HepG2 (cell line): ENCODE measurements around the gene SHF. TPM values are rescaled to one million over a fixed set of nuclear protein-coding genes. Genes with fewer than 3 reads are reported as not detected.

Source experiments
- CEBPB ChIP-seq: IDR thresholded peaks from 2 replicates; pipeline ENCODE4 v1.6.1; 2011; ENCODE audit warnings: low read depth, low read length, improper control_type of control experiment, borderline replicate concordance
- CHD2 ChIP-seq: IDR thresholded peaks from 2 replicates; pipeline ENCODE4 v1.6.1; 2011; ENCODE audit warnings: low read depth, low read length, improper control_type of control experiment
- JARID2 ChIP-seq: sonication (generic); formaldehyde crosslinking; IDR thresholded peaks from 2 replicates; pipeline ENCODE4 v1.8.1; 2023; ENCODE audit warnings: missing genetic modification reagents, inconsistent platforms; ENCODE audit not compliant: insufficient replicate concordance
- KLF11 ChIP-seq: IDR thresholded peaks from 2 replicates; pipeline ENCODE4 v1.6.1; 2016; ENCODE audit warnings: missing compliant biosample characterization
- NONO ChIP-seq, 2 experiments: fragments of 450-650 bp in 1 of 2; sonication (generic) in 1 of 2; formaldehyde crosslinking in 1 of 2; IDR thresholded peaks in 1 of 2; conservative IDR thresholded peaks in 1 of 2; 2 replicates each; pipeline versions ENCODE4 v1.6.1 to v1.8.0; 2017 to 2022; ENCODE audit warnings: mild to moderate bottlenecking in 1 of 2, missing genetic modification reagents in 1 of 2, moderate library complexity in 1 of 2
- RARG ChIP-seq: sonication (generic); formaldehyde crosslinking; IDR thresholded peaks from 2 replicates; pipeline ENCODE4 v1.4.0; 2020; ENCODE audit warnings: low read depth, mild to moderate bottlenecking, missing genetic modification reagents
- SMAD9 ChIP-seq: sonication (generic); formaldehyde crosslinking; IDR thresholded peaks from 2 replicates; pipeline ENCODE4 v1.5.1; 2020; ENCODE audit warnings: mild to moderate bottlenecking, missing genetic modification reagents
- U2AF1 ChIP-seq: fragments of 200-400 bp; formaldehyde crosslinking; optimal IDR thresholded peaks from 2 replicates; pipeline ENCODE3; 2017; ENCODE audit warnings: mild to moderate bottlenecking, low read depth, low read length
- ZBTB7B ChIP-seq: sonication (generic); formaldehyde crosslinking; IDR thresholded peaks from 2 replicates; pipeline ENCODE4 v1.4.0; 2020; ENCODE audit warnings: missing genetic modification reagents
- ZFY ChIP-seq: sonication (generic); formaldehyde crosslinking; IDR thresholded peaks from 2 replicates; pipeline ENCODE4 v1.4.0; 2020; ENCODE audit warnings: missing genetic modification reagents
- ZNF136 ChIP-seq: sonication (generic); formaldehyde crosslinking; IDR thresholded peaks from 2 replicates; pipeline ENCODE4 v1.8.1; 2022; ENCODE audit warnings: low read depth, mild to moderate bottlenecking, moderate library complexity, missing genetic modification reagents
- ZNF224 ChIP-seq: sonication (generic); formaldehyde crosslinking; IDR thresholded peaks from 2 replicates; pipeline ENCODE4 v1.5.0; 2020; ENCODE audit warnings: mild to moderate bottlenecking, missing genetic modification reagents
- ZNF263 ChIP-seq: sonication (generic); formaldehyde crosslinking; IDR thresholded peaks from 2 replicates; pipeline ENCODE4 v1.4.0; 2020; ENCODE audit warnings: missing genetic modification reagents
- ZNF660 ChIP-seq: sonication (generic); formaldehyde crosslinking; IDR thresholded peaks from 2 replicates; pipeline ENCODE4 v1.5.1; 2020; ENCODE audit warnings: mild to moderate bottlenecking, low read depth, missing genetic modification reagents, borderline replicate concordance
- ZSCAN21 ChIP-seq: sonication (generic); formaldehyde crosslinking; IDR thresholded peaks from 2 replicates; pipeline ENCODE4 v1.8.0; 2022; ENCODE audit warnings: mild to moderate bottlenecking, missing genetic modification reagents, moderate library complexity, borderline replicate concordance
- polyA plus RNA-seq, 8 experiments: library from polyadenylated mRNA; depleted of rRNA in 3 of 8; stranded (reverse) in 7 of 8; unstranded in 1 of 8; fragments of >200 nt; fragmentation: Illumina TruSeq in 4 of 8; extraction: Trizol in 4 of 8; gene quantifications; 2 replicates each; pipeline versions ENCODE4 v1.2.1 to v1.2.3, GENCODE V29; 2011 to 2016; ENCODE audit warnings: low read depth in 4 of 8, missing spikeins in 1 of 8, mixed read lengths in 1 of 8; ENCODE audit not compliant: insufficient read depth in 1 of 8
- total RNA-seq, 5 experiments: library from RNA; depleted of rRNA; stranded (reverse); fragments of >200 nt; fragmentation: Illumina TruSeq; extraction: Trizol; gene quantifications; 2 replicates each; pipeline ENCODE4 v1.2.3, GENCODE V29; 2016; ENCODE audit warnings: low read depth in 1 of 5
- TF ChIP-seq, protein P1 (sequence below): sonication (generic); formaldehyde crosslinking; IDR thresholded peaks from 2 replicates; pipeline ENCODE4 v1.5.1; 2020; ENCODE audit warnings: mild to moderate bottlenecking, missing genetic modification reagents, borderline replicate concordance
- TF ChIP-seq, protein P2 (sequence below): sonication (generic); formaldehyde crosslinking; IDR thresholded peaks from 2 replicates; pipeline ENCODE4 v1.5.0; 2020; ENCODE audit warnings: mild to moderate bottlenecking, missing genetic modification reagents, moderate library complexity
- TF ChIP-seq, protein P3 (sequence below): sonication (generic); formaldehyde crosslinking; IDR thresholded peaks from 2 replicates; pipeline ENCODE4 v1.4.0; 2020; ENCODE audit warnings: mild to moderate bottlenecking, missing genetic modification reagents
- TF ChIP-seq, protein P4 (sequence below): sonication (generic); formaldehyde crosslinking; IDR thresholded peaks from 2 replicates; pipeline ENCODE4 v1.8.0; 2022; ENCODE audit warnings: low read depth, missing genetic modification reagents
- TF ChIP-seq, protein P5 (sequence below): sonication (generic); formaldehyde crosslinking; IDR thresholded peaks from 2 replicates; pipeline ENCODE4 v1.8.1; 2023; ENCODE audit warnings: missing genetic modification reagents, mild to moderate bottlenecking, borderline replicate concordance
- TF ChIP-seq, protein P6 (sequence below): sonication (generic); formaldehyde crosslinking; IDR thresholded peaks from 2 replicates; pipeline ENCODE4 v1.9.0; 2021; ENCODE audit warnings: missing genetic modification reagents, borderline replicate concordance
- TF ChIP-seq, protein P7 (sequence below): IDR thresholded peaks from 2 replicates; pipeline ENCODE4 v1.6.1; 2016; ENCODE audit warnings: missing compliant biosample characterization, missing genetic modification reagents, borderline replicate concordance

The SHF gene
- total and polyA plus RNA-seq, 2 of the 13 experiments (the other 11 are each of a cell fraction or from before 2014, with no cell fraction given): 20.9 to 25.5 TPM

DNA sequence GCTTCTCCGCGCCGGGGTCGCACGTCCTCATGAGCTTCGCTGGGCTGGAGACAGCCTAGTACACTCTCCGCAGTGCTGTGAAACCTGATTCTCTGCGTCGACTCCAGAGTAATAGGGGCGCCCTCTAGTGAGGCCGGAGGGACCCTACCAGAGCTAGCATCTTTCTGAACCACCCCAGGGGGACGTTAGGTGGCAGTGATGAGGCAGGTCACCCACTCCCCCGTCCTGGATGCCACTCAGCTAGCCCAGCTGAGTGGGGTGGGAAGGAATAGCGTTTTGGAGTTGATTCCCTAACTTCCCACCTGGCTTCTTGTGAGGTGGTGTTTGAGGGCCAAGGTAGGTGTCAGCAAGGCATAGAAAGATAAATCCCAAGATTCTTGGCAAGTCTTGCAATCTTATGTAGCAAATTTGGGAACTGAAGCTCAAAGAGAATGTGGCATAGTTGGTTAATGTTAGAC, 69.6 kb downstream of the SHF start (continued):
- TF ChIP-seq, protein P1, sequence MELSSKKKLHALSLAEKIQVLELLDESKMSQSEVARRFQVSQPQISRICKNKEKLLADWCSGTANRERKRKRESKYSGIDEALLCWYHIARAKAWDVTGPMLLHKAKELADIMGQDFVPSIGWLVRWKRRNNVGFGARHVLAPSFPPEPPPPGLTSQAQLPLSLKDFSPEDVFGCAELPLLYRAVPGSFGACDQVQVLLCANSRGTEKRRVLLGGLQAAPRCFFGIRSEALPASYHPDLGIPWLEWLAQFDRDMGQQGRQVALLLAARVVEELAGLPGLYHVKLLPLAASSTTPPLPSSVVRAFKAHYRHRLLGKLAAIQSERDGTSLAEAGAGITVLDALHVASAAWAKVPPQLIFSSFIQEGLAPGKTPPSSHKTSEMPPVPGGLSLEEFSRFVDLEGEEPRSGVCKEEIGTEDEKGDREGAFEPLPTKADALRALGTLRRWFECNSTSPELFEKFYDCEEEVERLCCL (CRISPR knock-in tag): 0 out of 2 replicates have a peak, but pooled peaks have one; percentile 43
- TF ChIP-seq, protein P2, sequence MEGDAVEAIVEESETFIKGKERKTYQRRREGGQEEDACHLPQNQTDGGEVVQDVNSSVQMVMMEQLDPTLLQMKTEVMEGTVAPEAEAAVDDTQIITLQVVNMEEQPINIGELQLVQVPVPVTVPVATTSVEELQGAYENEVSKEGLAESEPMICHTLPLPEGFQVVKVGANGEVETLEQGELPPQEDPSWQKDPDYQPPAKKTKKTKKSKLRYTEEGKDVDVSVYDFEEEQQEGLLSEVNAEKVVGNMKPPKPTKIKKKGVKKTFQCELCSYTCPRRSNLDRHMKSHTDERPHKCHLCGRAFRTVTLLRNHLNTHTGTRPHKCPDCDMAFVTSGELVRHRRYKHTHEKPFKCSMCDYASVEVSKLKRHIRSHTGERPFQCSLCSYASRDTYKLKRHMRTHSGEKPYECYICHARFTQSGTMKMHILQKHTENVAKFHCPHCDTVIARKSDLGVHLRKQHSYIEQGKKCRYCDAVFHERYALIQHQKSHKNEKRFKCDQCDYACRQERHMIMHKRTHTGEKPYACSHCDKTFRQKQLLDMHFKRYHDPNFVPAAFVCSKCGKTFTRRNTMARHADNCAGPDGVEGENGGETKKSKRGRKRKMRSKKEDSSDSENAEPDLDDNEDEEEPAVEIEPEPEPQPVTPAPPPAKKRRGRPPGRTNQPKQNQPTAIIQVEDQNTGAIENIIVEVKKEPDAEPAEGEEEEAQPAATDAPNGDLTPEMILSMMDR (CRISPR knock-in tag): peak; percentile 99
- TF ChIP-seq, protein P3, sequence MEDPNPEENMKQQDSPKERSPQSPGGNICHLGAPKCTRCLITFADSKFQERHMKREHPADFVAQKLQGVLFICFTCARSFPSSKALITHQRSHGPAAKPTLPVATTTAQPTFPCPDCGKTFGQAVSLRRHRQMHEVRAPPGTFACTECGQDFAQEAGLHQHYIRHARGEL (CRISPR knock-in tag): no peak
- TF ChIP-seq ZFY (no peak; the same call in 1 of the 2 replicates), ZNF224 (CRISPR knock-in tag) (peak; percentile 38; the same call in 1 of the 2 replicates), CEBPB (no peak), KLF11 (CRISPR knock-in tag) (no peak), RARG (CRISPR knock-in tag) (no peak), ZNF136 (CRISPR knock-in tag) (0 out of 2 replicates have a peak, but pooled peaks have one; percentile 40), NONO (IDR thresholded peaks at IDR 0.05) (no peak), NONO (CRISPR knock-in tag; conservative IDR thresholded peaks at IDR 0.05) (peak; percentile 59; the same call in 1 of the 2 replicates), JARID2 (no peak), ZNF660 (no peak), ZNF263 (CRISPR knock-in tag) (no peak), CHD2 (no peak), U2AF1 (no peak), ZSCAN21 (CRISPR knock-in tag) (no peak), SMAD9 (no peak), ZBTB7B (peak; percentile 68)
- TF ChIP-seq, protein P4, sequence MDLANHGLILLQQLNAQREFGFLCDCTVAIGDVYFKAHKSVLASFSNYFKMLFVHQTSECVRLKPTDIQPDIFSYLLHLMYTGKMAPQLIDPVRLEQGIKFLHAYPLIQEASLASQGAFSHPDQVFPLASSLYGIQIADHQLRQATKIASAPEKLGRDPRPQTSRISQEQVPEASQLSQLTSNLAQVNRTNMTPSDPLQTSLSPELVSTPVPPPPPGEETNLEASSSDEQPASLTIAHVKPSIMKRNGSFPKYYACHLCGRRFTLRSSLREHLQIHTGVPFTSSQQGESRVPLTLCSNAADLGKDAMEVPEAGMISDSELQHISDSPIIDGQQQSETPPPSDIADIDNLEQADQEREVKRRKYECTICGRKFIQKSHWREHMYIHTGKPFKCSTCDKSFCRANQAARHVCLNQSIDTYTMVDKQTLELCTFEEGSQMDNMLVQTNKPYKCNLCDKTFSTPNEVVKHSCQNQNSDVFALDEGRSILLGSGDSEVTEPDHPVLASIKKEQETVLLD (CRISPR knock-in tag): no peak
- TF ChIP-seq, protein P5, sequence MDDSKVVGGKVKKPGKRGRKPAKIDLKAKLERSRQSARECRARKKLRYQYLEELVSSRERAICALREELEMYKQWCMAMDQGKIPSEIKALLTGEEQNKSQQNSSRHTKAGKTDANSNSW (CRISPR knock-in tag): no peak
- TF ChIP-seq, protein P6, sequence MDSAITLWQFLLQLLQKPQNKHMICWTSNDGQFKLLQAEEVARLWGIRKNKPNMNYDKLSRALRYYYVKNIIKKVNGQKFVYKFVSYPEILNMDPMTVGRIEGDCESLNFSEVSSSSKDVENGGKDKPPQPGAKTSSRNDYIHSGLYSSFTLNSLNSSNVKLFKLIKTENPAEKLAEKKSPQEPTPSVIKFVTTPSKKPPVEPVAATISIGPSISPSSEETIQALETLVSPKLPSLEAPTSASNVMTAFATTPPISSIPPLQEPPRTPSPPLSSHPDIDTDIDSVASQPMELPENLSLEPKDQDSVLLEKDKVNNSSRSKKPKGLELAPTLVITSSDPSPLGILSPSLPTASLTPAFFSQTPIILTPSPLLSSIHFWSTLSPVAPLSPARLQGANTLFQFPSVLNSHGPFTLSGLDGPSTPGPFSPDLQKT (CRISPR knock-in tag): no peak
- TF ChIP-seq, protein P7, sequence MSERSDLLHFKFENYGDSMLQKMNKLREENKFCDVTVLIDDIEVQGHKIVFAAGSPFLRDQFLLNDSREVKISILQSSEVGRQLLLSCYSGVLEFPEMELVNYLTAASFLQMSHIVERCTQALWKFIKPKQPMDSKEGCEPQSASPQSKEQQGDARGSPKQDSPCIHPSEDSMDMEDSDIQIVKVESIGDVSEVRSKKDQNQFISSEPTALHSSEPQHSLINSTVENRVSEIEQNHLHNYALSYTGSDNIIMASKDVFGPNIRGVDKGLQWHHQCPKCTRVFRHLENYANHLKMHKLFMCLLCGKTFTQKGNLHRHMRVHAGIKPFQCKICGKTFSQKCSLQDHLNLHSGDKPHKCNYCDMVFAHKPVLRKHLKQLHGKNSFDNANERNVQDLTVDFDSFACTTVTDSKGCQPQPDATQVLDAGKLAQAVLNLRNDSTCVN (CRISPR knock-in tag): peak; percentile 70; the same call in 1 of the 2 replicates
